Measurements from ENCODE around the gene MTMR11. TPM values are rescaled to one million over a fixed set of nuclear protein-coding genes. Genes with fewer than 3 reads are reported as not detected.

The MTMR11 gene, protein sequence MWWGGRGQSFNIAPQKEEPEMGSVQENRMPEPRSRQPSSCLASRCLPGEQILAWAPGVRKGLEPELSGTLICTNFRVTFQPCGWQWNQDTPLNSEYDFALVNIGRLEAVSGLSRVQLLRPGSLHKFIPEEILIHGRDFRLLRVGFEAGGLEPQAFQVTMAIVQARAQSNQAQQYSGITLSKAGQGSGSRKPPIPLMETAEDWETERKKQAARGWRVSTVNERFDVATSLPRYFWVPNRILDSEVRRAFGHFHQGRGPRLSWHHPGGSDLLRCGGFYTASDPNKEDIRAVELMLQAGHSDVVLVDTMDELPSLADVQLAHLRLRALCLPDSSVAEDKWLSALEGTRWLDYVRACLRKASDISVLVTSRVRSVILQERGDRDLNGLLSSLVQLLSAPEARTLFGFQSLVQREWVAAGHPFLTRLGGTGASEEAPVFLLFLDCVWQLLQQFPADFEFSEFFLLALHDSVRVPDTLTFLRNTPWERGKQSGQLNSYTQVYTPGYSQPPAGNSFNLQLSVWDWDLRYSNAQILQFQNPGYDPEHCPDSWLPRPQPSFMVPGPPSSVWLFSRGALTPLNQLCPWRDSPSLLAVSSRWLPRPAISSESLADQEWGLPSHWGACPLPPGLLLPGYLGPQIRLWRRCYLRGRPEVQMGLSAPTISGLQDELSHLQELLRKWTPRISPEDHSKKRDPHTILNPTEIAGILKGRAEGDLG
- total RNA-seq (2022; extraction: Qiagen RNA extraction), result 7.3 to 9.8 TPM (median 8.1 TPM) in 5 replicates

DNA sequence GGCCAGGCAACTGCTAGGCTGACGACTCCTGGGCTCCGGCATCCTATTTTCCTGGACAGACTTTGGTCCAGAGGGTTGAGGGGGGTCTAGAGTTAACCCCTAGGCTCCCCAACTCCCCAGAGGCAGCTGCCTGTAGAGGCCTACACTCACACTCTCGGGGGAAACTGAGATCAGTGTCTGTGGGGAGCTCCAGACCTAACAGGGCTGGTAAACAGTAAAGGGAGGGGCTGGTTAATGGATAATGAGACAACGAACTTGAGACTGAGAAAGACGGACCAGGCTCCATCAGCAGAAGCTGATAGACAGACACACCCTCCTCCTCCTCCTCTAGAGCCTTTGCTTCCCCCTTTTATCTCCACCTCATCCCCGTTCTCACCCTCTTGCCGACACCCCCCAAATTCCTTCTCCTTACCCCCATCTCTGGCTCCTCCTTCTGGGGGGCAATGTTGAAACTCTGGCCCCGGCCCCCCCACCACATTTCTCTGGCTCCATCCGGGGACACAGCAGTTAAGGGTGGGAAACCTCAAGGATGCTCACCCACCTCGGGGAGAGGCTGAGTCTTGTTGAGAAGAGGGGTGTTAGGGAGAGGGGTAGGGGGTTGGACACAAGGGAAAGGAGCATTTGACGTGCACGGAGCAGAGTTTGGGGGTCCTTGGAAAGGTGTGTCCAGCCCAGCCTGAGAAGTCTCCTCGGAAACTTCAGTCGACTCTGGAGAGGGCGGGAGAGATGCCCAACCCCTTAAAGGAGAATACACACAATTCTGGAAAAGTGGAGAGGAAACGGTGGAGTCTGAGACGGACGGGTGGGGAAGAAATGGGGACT is at the start of gene MTMR11:
Gene MTMR11, minus strand, starts transcription at position 710 of the 822 bp plus-strand sequence. Its CDS starts 232 bp downstream, at position 478.

DNA sequence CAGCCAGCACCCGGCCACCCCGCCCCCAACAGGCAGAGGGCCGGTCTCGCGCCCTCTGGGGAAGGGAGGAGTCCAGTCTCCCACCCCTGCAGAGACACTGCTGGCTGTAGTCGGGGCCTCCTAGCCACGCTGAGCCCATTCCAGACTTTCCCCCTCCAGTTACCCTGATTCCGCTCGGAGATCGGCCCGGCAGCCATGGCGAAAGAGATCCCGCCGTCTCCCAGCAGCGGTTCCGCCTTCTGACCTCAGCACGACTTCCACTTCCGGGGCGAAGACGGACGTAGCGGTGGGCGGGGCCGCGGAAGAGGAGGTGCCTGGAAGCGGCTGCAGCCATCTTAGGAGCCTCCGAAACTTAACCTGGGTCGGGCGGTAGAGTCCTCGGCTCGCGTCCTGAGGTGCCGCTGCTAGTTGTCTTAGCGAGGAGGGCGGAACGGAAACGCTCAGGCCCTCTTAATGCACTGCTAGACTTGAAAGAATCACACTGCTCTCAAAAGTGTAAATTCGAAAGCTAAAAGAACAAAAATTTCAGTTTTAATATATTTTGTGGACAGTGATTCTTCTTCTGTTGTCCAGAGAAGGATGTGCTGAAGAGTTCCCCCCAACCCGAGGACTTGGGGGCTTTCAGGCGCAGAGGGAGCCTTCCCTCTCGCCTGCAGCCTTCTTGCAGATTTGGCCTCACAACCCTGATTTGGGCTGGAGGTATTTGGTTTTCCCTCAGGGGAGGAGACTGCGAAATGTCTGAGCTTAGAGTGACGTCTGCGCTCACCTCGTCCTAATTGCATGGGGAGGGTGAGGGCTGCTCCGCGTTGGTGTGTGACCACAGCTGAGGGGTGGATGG is 8.9 kb downstream of the MTMR11 start, which contains the start of gene SF3B4:
Gene SF3B4, minus strand, starts transcription at position 241 of the 838 bp plus-strand sequence. Its CDS starts 44 bp downstream, at position 197.

DNA sequence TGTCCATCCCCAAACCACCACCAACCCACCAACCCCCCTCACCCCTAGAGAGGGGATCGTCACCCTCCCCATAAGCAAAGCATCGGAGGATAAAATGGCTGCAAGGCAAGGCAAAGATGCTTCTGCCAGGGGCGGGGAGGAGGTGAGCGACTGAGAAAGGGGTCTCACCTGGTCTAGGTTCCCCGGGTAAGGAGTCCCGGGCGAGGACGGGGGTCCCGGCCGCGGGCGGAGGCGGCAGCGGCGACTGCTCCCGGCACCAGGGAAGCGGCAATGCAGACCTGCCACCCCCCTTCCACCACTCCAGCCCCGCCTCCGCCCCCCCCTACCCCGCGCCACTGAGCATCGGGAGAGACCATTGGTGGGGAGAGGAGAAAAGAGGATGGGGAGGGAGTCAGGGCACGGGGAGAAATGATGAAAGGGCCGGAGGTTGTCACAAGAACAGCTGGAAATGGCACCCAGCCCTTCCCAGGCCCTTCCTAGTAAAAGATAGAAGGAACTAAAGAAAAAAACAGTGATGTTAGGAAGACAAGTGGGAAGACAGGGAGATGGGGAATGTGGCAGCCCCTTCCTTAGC is 19.0 kb downstream of the MTMR11 start, which contains the start of gene SV2A:
Gene SV2A, minus strand, starts transcription at position 274 of the 574 bp plus-strand sequence. CDS start 4,004 bp downstream, outside the sequence.

DNA sequence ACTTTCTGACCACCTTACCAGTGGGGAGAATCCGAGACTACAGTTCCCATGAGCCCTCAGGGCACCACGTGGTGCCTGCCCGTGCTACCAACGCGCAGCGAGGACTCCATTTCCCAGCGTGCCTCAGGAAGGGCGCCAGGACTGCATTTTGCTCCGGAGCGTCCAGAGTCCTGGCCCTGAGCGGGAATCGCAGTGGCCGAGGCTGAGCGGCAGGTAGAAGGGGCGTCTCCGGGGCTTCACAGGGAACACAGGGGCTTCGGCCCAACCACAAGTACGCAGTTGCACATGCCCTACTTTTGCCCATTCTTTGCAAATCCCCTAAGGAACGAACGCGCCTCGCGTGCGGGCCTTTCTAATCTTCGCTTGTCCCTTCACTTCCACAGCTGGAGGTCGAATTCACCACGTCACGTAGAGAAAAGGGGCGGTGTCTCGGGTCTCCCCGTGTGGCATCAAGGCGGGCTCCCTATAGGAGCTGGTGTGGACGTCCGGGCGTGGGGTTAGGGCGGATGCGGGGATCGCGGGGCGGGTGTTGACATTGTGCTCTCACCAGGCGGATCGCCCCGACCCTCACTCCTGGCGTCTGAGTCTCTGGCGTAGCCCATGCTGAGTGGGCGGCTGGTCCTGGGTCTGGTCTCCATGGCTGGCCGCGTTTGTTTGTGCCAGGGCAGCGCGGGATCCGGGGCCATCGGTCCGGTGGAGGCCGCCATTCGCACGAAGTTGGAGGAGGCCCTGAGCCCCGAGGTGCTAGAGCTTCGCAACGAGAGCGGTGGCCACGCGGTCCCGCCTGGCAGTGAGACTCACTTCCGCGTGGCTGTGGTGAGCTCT is 37.0 kb downstream of the MTMR11 start, which contains the start of gene BOLA1:
Gene BOLA1, plus strand, starts transcription at position 109 of the 825 bp plus-strand sequence. Its CDS starts 492 bp downstream, at position 601.

Other genes starting within 250 kb of the MTMR11 start
- gene FCGR1A, start 154.2 kb downstream of the MTMR11 start, total RNA-seq (2022; extraction: Qiagen RNA extraction), result not detected in 5 replicates
- 13.3 to 24.5 TPM (median 22.2 TPM) in 5 replicates for gene BOLA1, start 37.3 kb downstream of the MTMR11 start, total RNA-seq (2022; extraction: Qiagen RNA extraction)
- 0.05 to 0.17 TPM (median 0.10 TPM) in 5 replicates for gene SV2A, start 19.0 kb downstream of the MTMR11 start, total RNA-seq (2022; extraction: Qiagen RNA extraction)
- gene SF3B4, start 9.1 kb downstream of the MTMR11 start, total RNA-seq (2022; extraction: Qiagen RNA extraction), result 119 to 139 TPM (median 126 TPM) in 5 replicates
- gene OTUD7B, start 73.8 kb upstream of the MTMR11 start, total RNA-seq (2022; extraction: Qiagen RNA extraction), result 9.3 to 14.0 TPM (median 12.3 TPM) in 5 replicates
- 14.8 to 17.4 TPM (median 15.9 TPM) in 5 replicates for gene VPS45, start 130.9 kb upstream of the MTMR11 start, total RNA-seq (2022; extraction: Qiagen RNA extraction)
- gene PLEKHO1, start 213.0 kb upstream of the MTMR11 start, total RNA-seq (2022; extraction: Qiagen RNA extraction), result 6.6 to 8.8 TPM (median 6.9 TPM) in 5 replicates